AG08395 (cell line): ENCODE results near the gene LPP.

Experiments used
- DNase-seq: peaks from one replicate; pipeline ENCODE4 v3.0.0; 2012; ENCODE audit warnings: mixed read lengths, low spot score

Gene LPP

DNA sequence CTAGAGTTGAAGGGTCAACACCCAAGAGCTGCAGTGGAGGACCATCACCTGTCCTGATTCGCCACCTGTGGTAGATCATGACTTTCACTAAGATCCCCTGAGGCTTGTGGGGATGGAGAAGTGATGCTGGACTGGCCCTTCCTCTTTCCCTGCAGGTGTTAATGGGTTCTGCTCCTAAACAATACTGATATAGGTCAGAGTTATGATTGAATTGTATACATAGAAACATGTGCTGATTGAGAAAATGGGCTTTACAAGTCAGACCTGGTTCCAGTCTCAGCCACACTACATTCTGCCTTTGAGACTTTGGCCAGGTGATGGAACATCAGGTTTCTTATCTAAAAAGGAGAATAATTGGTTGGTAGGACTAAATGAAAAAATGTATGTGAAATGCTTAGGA, 598.9 kb downstream of the LPP start:
- DNase-seq = no peak

DNA sequence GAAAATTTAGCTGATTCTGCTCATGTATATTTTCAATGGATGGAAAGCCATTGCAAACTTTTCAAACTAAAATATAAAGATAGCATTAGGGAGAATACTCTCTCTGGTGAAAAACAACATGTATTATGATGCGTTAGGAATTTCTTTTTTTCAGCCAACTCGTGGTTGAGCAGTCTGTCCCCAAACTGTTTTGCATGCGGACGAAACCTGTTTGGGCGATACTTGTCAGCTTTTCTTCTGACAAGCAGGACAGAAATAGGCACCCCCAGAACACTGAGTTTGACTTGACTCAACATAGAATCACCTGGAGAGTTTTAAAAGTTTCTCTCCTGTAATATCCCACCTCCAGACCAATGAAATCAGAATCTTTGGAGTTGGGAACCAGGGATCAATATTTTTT, 600.3 kb downstream of the LPP start:
- no peak for DNase-seq

DNA sequence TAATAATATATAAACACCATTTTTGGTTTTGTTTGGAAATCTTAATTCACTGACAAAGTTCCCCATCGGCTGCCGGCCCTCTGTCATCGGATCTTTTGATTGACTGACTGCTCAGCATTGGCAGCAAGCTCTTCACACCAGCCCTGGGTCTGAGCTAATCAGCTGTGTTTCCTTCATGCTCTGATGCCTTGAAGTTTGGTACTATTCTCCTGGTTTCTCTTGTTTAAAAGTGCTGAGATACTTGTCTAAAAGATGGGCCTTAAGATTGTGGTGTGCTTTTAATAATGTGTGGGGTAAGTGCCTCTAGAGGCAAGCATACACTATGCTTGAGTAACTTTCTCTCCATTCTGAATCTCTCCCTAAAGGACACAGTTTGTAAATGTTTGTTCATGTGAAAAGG, 602.3 kb downstream of the LPP start:
- DNase-seq = no peak

DNA sequence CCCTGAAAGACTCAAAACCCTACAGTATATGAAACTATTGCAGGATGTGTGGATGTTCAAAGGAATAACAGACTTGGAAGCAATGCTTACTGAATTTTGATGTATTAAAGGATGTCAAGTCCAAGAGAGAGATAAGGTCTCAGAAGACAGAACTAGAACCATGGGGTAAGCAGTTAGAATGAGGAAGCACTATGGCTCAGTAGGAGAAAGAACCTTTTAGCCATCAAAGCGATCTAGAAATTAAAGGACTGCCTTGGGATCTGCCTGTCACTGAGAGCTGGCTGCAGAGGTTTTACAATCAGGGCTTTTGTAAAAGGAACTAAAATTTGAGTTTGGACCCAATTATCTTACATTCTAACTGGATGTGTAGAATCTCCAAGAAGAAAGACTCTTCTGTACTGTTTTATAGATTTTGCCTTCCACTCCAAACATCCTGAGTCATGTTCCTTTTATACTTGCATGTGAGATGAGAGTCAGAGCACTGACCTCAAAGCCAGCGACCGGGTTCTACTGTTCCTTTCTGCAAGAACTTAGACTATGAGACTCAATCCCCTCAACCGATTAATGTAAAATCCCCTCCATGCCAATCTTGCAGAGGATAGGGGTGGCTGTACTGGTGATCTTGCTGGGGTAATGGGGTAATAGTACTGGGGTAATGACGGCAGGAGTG, 605.5 kb downstream of the LPP start:
- no peak for DNase-seq

DNA sequence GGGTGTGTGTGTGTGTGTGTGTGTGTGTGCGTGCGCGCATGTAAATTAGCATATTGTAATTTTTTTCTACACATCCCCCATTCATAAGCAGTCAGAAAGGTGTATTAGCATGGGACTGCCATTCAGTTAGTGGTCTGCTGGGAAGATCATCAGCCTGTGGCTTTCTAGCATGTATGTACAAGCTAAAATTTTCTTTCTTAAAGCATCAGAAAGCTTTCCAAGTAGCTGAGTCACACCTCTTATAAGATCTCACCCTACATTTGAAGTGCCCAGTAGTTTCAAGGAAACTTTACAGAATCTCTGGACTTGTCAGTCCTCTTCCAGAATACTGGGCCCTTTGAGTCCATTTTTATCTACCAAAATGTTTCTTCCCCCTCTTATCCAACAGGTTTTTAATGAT, 606.5 kb downstream of the LPP start:
- no peak for DNase-seq

DNA sequence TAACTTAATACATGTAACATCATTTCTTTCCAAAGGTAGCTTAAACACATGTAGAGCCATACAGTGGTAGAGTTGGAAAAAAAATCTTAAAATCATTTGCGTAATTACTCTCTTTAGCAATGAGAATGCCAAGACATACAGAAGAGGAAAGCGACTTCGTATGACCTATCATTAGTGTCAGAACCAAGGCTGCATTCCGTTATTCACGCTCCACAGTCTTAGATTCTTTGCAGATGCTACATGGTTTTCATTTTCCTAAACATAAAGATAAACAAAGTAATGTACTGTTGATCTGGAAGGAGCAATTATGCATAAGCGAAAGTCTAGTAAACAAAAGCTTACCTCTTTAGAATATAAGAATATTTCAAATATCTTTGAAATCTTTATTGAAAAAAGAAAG, 607.5 kb downstream of the LPP start:
- DNase-seq = no peak

DNA sequence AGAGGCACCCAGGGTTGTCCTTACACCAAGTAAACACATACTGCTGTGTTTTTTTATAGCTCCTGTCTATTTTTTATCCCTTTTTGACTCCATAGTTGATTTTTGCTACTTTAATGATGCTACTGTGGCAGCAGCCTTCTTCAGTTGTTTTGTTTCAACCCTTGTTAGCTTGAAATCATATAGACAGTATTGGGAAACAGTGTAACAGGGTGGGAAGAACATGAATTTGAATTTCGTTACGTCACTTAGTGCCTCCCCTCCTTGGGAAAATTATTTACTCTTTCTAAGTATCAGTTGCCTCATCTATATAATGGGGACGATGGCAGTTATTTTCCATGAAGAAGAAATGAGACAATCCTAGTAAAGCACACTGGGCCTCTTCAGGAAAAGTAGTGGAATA, 608.0 kb downstream of the LPP start:
- DNase-seq = no peak

DNA sequence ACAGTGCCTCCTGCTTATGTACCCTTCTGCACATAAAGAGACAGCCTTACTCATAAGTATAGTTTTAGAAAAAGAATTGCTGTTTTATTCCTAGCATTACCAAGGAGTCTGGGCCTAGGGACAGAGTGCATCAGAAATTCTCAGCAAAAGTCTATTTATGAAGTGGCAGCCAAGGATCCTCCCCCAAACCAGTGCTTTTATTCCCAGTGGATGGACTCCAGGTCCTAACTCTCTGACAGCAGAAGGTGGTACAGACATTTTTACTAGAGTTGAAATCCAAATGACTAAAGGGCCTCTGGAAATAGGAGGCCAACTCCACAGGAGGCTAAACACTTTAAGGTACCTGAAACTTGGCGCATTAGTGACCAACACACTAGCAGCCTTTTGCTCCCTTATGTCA, 610.7 kb downstream of the LPP start:
- DNase-seq = no peak

DNA sequence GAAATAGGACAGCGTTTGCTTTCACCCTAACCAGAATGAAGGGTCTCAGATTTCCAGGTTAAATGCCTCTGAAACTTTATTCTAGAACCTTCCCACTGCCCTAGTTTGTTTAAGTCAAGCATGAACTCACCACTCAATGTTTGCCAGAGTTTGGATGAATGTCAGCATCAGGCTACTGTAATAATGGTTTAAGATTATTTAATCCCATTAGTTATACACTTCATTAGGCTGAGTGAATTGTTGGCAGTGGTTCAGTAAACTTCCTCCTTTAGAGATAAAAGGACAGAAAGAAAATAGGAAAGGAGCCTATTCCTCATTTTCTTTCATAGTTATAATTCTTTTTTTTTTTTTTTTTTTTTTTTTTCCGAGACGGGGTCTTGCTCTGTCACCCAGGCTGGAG, 615.9 kb downstream of the LPP start:
- no peak for DNase-seq

DNA sequence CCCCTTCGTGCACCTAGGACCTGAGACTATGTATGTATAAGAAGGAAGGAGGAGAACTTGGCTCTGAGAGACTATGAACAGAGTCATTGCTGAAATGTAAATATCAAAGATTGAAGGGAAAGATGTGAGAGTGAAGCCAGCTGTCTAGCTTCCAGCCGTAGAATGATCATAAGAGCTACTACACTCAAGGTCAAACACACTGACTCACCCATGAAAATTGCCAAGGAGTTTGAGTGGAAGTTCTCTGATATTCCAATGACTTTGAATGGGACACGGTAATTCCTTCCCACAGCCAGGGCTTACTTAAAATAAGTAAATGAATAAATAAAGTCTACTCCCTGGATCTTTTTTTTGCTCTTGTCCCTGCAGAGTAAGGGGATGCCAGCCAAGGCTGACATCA, 618.9 kb downstream of the LPP start:
- peak; percentile 13 for DNase-seq

DNA sequence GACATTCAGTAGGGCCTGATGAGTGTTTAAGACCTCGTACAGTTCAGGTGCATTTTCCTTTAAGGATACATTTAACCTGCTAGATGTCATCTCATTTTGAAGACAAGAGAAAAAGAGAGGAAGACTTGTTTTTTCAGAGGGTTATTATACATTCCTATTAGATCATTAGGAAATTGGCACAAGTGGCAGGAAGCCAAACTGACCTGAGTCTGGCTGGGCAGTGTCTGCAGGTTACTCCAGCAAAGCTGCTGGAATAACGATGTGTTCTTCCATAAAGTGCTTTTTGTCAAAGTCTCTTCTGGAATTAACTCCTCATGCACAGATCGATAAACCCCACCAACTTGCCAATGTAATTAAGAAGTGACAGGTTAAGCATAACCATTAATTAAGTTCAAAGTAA, 621.5 kb downstream of the LPP start:
- DNase-seq = no peak

DNA sequence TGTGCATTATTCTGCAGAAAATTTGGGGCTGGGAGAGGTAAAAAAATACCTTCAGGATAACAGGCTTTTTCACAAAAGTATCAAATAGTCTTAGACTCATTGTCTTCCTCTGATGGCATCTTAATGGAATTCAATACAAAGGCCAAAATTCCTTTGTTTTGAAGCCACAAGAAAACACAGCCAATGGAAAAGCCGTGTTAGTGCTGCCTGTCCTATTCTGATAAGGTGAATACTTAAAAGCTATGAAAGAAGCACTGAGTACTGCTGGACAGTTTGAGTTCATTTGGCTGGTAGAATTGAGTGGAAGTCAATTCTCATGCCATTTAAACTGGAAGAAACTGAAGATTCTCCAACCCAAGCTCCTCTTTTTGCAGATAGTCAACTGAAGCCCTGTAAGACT, 622.5 kb downstream of the LPP start:
- peak; percentile 64 for DNase-seq

DNA sequence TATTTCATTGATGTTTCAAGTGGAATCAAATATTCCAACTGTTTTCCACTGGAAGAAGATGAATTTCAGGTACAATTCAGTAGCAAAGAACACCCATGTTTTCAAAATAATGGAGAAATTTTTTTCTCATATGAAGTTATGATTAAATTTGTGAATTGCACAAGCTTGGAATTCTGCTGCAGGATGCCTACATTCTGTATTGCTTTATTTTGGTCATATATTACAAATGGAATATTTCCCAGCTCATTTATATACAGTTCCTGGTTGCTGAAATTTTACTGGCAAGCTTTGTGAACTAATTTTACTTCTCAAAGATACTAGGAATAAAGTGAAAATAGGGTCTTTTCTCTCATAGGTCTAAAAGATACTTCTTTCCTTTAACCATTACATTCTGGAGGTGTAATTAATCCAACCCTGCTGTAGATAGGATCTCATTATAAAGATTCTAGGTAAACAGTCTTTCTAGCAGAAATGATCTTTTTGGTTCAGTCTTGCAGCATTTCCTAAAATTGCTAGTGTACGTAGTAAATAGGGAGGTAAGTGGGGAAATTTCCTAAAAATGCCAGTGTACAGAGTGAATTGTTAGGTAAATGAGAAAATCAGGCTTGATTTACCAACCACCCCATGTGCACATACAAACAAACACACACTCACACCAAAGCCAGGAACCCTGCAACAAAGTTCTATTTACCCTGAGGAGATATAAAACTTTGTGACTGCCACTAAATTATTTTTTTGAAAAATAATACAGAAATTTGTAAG, 624.3 kb downstream of the LPP start:
- no peak for DNase-seq

DNA sequence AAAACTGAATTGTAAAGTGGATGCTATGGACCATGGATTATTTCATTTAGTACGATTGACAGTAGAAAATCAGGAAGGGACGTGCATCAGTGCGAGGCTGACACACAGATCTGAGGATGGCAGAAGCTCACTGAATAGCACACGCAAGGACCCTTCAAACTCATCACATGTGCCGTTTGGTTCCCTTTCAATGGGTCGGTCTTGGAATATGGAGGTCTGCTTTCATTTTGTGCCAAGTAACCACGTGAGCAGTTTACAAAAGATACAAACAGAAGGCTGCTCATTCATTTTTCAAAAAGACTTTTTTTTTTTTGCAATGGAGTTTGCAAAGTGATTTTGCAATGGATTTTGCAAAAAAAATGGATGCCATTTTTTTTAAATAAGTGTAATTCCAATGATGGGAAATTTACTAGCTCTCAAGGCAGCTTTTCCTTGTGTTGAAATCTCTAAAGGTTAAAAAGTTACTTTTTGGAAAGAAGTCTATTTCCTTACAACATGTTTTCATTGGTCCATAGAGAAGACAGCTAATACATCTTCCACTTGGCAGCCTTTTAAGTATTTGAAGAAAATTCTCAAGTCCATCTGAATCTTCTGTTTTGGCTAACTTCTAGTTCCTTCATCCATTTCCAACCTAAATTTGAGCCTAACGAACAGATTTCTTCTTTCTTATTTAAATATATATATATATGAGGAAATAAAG, 625.5 kb downstream of the LPP start:
- no peak for DNase-seq

DNA sequence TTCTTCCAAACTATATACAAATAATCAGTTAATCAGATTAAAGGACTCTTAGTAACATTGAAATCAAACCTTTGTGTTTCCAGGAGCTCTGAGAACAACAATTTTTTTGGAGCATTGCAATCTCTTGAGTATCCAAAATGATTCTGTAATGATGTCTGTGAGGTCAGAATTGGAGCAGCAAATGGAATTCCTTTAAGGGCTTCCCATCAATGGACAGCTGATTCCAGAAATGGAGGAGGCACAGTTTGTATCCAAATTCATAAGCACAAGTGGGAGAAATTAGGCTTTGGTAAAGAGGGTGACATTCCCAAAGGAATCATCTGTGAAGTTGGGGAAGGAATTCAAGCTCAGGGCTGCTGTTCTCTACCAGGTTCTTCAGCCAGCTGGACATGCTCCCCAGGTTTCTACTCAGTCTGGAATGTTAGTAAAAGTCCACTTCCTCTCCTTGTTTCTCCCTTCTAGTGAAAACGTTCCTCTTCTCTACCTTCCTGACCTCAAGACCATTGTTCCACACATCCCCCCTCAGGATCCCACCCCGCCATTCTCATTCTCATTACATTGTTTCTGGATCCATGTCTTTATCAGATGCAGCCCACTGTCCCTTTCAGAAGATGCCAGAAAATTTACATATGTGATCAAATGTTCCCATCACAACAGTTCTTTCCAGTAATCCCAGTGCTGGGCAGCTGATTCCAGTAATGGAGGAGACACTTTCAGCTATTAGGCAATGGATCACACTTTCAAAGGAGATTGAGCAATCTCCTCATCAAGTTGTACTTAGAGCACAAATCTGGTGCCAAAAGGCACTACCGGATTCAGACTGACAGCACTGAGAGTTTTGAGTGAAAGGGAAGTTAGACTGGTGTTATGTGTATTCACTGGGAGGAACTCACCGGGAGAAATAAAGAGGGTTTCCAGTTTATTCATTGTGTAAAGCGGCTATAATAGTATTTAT, 626.5 kb downstream of the LPP start:
- DNase-seq = peak; percentile 10

DNA sequence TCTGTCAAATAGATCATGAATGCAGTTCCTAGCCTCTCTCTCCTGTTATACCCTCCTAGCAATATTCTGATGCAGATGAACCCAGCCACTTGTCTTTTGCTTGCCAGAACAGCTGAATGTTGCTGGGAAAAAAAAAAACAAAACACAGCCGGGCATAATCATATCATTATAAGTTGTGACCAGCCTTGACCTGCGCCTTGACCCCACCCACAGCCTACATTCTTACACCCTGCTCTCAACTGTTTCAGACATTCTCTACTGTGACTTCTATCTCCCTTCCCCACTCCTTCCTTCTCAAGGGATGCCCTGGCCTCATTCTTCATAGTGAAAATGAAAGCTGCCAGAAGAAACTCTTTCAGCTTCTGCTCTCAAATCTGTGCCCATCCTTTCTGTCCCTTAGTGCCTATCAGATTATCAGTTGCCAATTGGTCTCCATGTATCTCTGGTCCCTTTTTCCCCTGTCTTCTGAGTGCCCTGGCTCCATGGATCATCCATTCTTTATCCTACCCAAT, 628.7 kb downstream of the LPP start:
- DNase-seq = no peak

DNA sequence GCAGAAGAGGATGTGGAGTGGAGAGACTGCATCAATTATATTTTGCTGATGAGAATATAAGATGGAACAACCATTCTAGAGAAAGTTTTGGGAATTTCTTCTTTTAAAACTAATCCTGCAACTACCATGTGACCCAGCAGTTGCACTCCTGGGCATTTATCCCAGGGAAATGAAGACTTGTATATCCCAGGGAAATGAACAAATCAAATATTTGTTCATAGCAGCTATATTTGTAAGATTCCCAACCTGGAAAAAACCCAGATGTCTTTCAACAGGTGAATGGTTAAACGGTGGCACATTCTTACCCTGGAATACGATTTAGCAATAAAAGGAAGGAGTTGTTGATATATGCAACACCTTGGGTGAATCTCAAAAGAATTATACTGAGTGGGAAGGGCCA, 632.5 kb downstream of the LPP start:
- no peak for DNase-seq

DNA sequence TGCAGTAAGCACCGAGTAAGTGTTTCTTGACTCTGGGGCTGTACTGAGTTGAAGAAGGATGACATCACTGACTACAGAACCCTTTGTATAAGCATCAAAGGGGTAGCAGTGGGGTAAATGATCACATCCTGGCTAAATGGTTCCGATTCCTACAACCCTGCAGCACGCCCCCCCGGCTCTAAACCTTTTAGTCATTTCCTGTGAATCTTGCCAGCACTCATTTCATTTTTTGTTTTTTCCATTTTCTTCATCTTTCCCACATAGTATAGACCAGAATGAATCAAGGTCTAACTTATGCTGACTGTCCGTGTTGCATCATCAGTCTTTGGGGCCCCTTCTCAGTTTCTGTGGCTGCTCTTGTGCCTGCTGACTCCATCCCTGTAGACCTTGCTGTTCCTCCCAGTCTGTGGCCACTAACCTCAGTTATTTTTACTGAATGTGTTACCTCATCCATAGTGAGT, 634.7 kb downstream of the LPP start:
- DNase-seq = peak; percentile 74

DNA sequence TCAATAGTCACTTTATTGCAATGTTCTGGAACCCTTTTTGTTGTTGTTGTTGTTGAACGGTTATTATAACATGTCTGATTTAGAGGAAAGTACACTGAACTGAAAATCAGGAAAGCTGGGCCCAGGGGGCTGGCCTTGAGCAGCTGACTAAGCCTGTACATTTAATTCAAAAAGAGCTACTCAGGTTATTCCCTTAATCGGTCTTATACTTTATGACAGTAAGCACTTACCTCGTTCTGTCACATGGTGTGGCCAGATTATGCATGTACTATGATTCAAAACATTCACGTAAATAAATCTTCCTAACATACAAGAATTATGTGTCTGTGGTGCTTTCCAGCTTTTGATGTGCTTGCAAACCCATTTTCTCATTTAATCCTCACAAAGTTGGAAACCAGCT, 635.3 kb downstream of the LPP start:
- DNase-seq = no peak

DNA sequence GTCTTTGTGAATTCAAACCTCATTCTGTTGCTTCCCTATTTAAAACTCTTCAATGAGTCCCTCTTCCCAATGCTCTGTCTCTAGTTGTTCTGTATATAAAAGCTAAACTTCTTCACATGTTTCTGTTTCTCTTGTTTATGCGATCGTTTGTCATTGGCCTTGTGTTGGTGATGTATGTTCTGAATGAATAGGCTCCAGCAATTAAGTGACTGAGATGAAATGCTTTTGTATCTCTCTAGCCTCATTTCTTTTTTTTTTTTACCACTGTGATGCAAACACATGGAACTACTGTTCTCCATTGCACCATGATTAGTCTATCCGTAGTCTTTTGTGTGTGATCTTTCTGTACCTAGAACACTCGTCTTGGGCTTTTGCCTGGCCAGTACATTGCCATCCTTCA, 637.4 kb downstream of the LPP start:
- DNase-seq = no peak

DNA sequence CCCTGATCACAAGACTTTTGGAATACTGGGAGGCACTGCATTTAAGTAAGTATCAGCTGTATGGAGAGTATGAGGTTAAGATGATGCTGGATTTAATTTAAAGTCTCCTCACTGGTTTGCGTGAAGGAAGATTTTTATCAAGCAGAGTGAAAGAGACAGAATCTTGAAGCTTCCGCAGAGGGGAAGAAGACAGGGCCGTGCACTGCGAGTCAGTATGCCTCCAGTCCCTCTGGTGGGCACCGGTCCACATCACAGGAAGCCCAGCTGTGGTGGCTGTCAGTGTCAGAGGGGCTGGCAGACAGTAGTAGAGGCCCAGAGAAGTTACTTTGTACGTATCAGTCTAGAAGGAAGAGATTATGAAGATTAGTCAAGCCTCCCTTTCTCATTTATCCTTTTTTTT, 638.8 kb downstream of the LPP start:
- peak; percentile 43 for DNase-seq

DNA sequence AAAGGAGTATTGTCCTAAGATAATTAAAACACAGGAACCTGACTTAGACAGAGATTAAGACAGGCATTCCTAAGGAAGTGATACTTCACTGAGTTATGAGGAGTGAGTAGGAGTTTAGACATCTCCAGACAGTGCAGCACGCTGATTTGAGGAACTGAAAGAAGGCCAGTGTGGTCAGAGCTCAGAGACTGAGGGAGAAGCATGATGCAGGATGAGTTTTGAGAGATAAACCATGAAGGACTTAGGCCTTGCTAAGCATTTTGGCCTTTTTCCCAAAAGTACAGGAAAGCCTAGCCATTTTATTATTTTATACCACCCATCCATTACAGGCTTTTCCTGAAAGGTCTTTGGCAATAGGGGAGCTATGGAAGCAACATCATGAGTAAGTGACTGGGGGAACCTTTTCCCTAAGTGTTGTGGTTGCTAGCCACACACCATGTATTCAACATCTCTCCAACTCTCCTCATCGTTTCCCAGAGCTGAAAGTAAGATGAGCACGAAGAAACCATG, 642.2 kb downstream of the LPP start:
- DNase-seq = peak; percentile 83
